ENCODE data around the gene ZNF536. TPM values are rescaled to one million over a fixed set of nuclear protein-coding genes. Genes with fewer than 3 reads are reported as not detected.
A peak's percentile ranks its signal among the peaks of the same experiment; 100 is the strongest.

ZNF536 gene
- total and polyA plus RNA-seq, 2 donors from 2014 or later, result 0.19 to 0.25 TPM

DNA sequence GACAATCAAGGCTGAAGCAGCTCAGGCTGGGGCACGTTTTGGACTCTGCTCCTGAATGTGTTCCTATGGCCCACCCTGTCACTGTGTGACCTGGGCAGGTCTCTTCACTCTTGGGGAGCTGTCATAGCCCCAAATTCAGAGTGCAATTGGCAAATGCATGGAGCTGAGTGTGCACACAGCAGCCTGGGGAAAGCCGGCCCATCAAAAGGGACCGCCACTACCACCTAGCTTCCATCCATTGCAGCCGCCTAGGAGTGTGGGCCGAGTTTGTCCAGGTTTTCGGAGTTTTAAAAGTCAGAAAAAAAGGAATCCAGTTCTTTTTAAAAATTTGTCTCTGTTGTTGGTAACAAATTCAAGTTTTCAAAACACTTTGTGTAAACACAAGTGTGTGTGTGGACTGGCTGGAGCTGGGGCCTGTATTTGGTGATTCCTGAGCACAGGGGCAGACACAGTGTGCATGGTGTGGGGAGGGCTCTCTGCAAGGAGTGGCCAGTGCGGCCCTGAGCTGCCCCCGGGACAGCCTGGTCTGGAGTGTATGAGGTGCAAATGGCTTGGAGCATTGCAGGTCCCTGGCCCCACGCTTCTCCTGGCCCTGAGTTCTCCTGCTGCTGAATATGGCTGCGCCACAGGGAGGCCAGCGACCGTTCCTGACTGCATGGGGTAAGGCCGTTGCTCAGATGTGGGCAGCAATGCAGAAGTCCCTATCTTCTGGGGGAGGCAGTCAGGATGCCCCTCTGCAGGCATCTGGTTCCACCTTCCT lies 13.2 kb upstream of the ZNF536 start:
- Histone ChIP-seq H3K36me3 (ENCODE audit: control insufficient read depth in 2 of 3, insufficient read depth in 3 of 3, low read length in 3 of 3) (no peaks in the 10 kb centered on the region), H3K9ac (ENCODE audit: low read length in 3 of 3) (no peak overlapping the region), H3K4me3 (ENCODE audit: low read length in 3 of 3) (no peak overlapping the region), H3K27ac (ENCODE audit: low read depth in 2 of 2, low read length in 2 of 2) (no peak overlapping the region), H3K4me1 (ENCODE audit: control insufficient read depth in 2 of 3, insufficient read depth in 2 of 3, low read depth in 1 of 3, low read length in 3 of 3) (no peaks in the 10 kb centered on the region), H3K27me3 (ENCODE audit: control insufficient read depth, insufficient read depth, low read length) (no peaks in the 10 kb centered on the region), H3K9me3 (ENCODE audit: control insufficient read depth in 2 of 3, insufficient read depth in 1 of 3, low read length in 3 of 3) (no peaks in the 10 kb centered on the region)
- TF ChIP-seq, protein P1, sequence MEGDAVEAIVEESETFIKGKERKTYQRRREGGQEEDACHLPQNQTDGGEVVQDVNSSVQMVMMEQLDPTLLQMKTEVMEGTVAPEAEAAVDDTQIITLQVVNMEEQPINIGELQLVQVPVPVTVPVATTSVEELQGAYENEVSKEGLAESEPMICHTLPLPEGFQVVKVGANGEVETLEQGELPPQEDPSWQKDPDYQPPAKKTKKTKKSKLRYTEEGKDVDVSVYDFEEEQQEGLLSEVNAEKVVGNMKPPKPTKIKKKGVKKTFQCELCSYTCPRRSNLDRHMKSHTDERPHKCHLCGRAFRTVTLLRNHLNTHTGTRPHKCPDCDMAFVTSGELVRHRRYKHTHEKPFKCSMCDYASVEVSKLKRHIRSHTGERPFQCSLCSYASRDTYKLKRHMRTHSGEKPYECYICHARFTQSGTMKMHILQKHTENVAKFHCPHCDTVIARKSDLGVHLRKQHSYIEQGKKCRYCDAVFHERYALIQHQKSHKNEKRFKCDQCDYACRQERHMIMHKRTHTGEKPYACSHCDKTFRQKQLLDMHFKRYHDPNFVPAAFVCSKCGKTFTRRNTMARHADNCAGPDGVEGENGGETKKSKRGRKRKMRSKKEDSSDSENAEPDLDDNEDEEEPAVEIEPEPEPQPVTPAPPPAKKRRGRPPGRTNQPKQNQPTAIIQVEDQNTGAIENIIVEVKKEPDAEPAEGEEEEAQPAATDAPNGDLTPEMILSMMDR (IDR thresholded peaks at IDR 0.05; ENCODE audit: borderline replicate concordance, extremely low read depth, insufficient read depth), result no peak
- peak in 1 of 5 donors; percentile 26 for DNase-seq
- no peak for FAIRE-seq
- intact Hi-C loops (cut with DNase I), result no loop called here

DNA sequence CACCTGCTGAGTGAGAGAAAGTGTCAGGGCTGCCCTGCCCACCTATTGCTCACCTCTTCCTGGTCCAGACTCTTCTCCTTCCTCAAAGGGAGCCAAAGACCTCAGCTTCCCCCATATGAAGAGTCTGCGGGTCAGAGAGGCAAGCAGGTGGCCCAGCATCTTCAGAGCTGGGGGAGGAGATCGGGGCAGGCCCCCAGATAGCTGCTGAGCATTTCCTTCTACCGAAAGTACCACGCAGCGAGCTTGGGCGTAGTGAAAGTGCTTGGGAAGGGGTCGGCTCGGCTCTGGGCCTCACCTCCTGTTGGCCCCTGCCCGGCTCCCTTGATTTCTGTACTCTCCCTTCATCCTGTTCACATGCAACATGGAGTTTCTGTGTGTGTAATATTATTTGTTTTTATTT lies 12.2 kb upstream of the ZNF536 start:
- H3K36me3 ChIP-seq (ENCODE audit: control insufficient read depth in 2 of 3, insufficient read depth in 3 of 3, low read length in 3 of 3), result no peaks in the 10 kb centered on the region
- no peaks in the 10 kb centered on the region for H3K4me1 ChIP-seq (ENCODE audit: control insufficient read depth in 2 of 3, insufficient read depth in 2 of 3, low read depth in 1 of 3, low read length in 3 of 3)
- no peaks in the 10 kb centered on the region for H3K9me3 ChIP-seq (ENCODE audit: control insufficient read depth in 2 of 3, insufficient read depth in 1 of 3, low read length in 3 of 3)
- DNase-seq (peak in 1 of 5 donors; percentile 29), FAIRE-seq (no peak)
- H3K9ac ChIP-seq (ENCODE audit: low read length in 3 of 3), result no peak overlapping the region
- H3K27me3 ChIP-seq (ENCODE audit: control insufficient read depth, insufficient read depth, low read length), result no peaks in the 10 kb centered on the region
- H3K27ac ChIP-seq (ENCODE audit: low read depth in 2 of 2, low read length in 2 of 2), result no peak overlapping the region
- TF ChIP-seq, protein P1 (IDR thresholded peaks at IDR 0.05; ENCODE audit: borderline replicate concordance, extremely low read depth, insufficient read depth), result no peak
- no peak overlapping the region for H3K4me3 ChIP-seq (ENCODE audit: low read length in 3 of 3)
- intact Hi-C loops (cut with DNase I), result no loop called here

DNA sequence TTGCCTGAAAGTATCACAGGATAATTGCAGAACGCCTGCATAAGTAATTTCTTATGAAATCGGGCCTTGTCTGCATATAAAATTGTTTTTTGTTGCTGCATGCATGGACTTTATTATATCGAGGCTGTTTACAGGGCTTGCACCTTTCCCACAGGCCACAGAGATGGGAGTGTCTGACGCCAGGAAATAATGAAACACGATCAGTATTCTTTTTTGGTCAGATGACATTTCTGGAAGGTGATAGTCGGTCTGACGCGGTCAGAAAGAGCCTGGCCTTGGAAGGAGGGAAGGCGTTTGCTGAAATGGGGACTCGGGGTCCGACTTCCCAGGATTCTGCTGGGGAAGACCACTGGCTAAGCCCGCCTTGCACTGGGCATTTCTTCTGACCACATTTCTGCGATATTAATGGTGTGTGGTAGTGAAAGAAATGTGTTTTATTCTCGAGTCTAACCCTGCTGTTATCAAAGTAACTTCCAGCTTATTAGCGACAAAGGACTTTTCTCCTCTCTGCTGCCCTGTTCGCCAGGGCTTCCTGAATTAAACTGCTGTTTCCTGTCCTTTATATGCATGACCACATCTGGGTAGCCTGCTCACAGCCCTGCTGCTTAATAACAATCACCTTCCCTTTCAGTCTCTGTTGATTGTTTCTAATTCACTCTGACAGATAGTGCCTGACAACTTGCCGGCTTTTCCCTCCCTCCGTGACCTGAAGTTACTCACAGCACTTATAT lies 11.6 kb upstream of the ZNF536 start:
- DNase-seq, result peak in 4 of 5 donors; percentile 33 to 66 (median 47)
- Histone ChIP-seq H3K27ac (ENCODE audit: low read depth in 2 of 2, low read length in 2 of 2) (no peak overlapping the region), H3K36me3 (ENCODE audit: control insufficient read depth in 2 of 3, insufficient read depth in 3 of 3, low read length in 3 of 3) (no peaks in the 10 kb centered on the region), H3K27me3 (ENCODE audit: control insufficient read depth, insufficient read depth, low read length) (no peaks in the 10 kb centered on the region), H3K9ac (ENCODE audit: low read length in 3 of 3) (no peak overlapping the region), H3K9me3 (ENCODE audit: control insufficient read depth in 2 of 3, insufficient read depth in 1 of 3, low read length in 3 of 3) (no peaks in the 10 kb centered on the region), H3K4me3 (ENCODE audit: low read length in 3 of 3) (no peak overlapping the region), H3K4me1 (ENCODE audit: control insufficient read depth in 2 of 3, insufficient read depth in 2 of 3, low read depth in 1 of 3, low read length in 3 of 3) (no peaks in the 10 kb centered on the region)
- intact Hi-C loops (cut with DNase I), result no loop called here
- TF ChIP-seq, protein P1 (IDR thresholded peaks at IDR 0.05; ENCODE audit: borderline replicate concordance, extremely low read depth, insufficient read depth), result no peak
- no peak for FAIRE-seq
